A549 (cell line): Measurements from ENCODE around the gene MAFB. TPM values are rescaled to one million over a fixed set of nuclear protein-coding genes. Genes with fewer than 3 reads are reported as not detected.

ENCODE experiments used
- ATAC-seq, 2 experiments: fragments of 200-7000 bp in 1 of 2; fragments of >200 bp in 1 of 2; cut with Nextera tagmentation in 1 of 2; cut with Tn5 transposase in 1 of 2; 3 replicates each; pipeline versions ENCODE4 v1.8.0 to v1.9.1; 2018 to 2020; ENCODE audit warnings: mild to moderate bottlenecking in 1 of 2, moderate library complexity in 1 of 2
- CTCF ChIA-PET: fragments of 300-600 bp; sonication (Branson Sonifier 250); formaldehyde crosslinking; extraction: SDS; loops from one replicate; lab custom pipeline; 2021; ENCODE audit warnings: antibody characterized with exemption, inconsistent platforms; lab: Yijun Ruan, JAX
- POLR2A ChIA-PET: fragments of 350-600 bp; formaldehyde crosslinking; extraction: SDS; loops from one replicate; lab custom pipeline; 2021; ENCODE audit warnings: antibody characterized with exemption, inconsistent platforms; lab: Yijun Ruan, JAX
- DNase-seq, 2 experiments: peaks; one replicate each; pipeline versions ENCODE4 v3.0.0 to v3.0.0-alpha.2; 2011 to 2016; ENCODE audit warnings: low read depth in 1 of 2, low spot score in 1 of 2
- FAIRE-seq: peaks from 2 replicates; lab custom pipeline; 2011; peaks lifted over from hg19 to GRCh38; lab: Jason Lieb, UNC
- H3K27ac ChIP-seq, 2 experiments: fragments of >200 bp; sonication (Bioruptor Twin); formaldehyde crosslinking; 3 replicates each; pipeline ENCODE4 v1.5.1; 2016 to 2017
- H3K4me1 ChIP-seq: fragments of >200 bp; sonication (Bioruptor Twin); formaldehyde crosslinking; 3 replicates; pipeline ENCODE4 v1.6.1; 2016
- H3K4me2 ChIP-seq: fragments of >200 bp; sonication (Bioruptor Twin); formaldehyde crosslinking; 3 replicates; pipeline ENCODE4 v1.6.1; 2016
- H3K4me3 ChIP-seq: fragments of >200 bp; sonication (Bioruptor Twin); formaldehyde crosslinking; 3 replicates; pipeline ENCODE4 v1.5.1; 2016
- H3K9me3 ChIP-seq: fragments of >200 bp; sonication (Bioruptor Twin); formaldehyde crosslinking; 3 replicates; pipeline ENCODE4 v1.6.1; 2016
- BCL3 ChIP-seq: fragments of >200 bp; sonication (Bioruptor Twin); formaldehyde crosslinking; IDR thresholded peaks from 3 replicates; pipeline ENCODE4 v1.6.1; 2016
- CHD4 ChIP-seq: fragments of 200-600 bp; sonication (generic); IDR thresholded peaks from 2 replicates; pipeline ENCODE4 v1.6.1; 2016; ENCODE audit warnings: antibody characterized with exemption, mild to moderate bottlenecking, borderline replicate concordance
- EHF ChIP-seq: fragments of 250-450 bp; sonication (Bioruptor Pico); IDR thresholded peaks from 2 replicates; pipeline ENCODE4 v1.5.0; 2020; ENCODE audit warnings: mild to moderate bottlenecking
- EP300 ChIP-seq, 2 experiments: fragments of >200 bp; sonication (Bioruptor Twin); formaldehyde crosslinking; IDR thresholded peaks; 2 replicates in 1 of 2; 3 replicates in 1 of 2; pipeline ENCODE4 v1.6.1; 2016 to 2017
- FOSB ChIP-seq: fragments of 250-450 bp; sonication (Bioruptor Pico); IDR thresholded peaks from 2 replicates; pipeline ENCODE4 v1.5.0; 2020; ENCODE audit warnings: mild to moderate bottlenecking, moderate library complexity
- FOSL2 ChIP-seq, 2 experiments: fragments of 450-650 bp in 1 of 2; fragments of >200 bp in 1 of 2; sonication (Bioruptor Twin) in 1 of 2; formaldehyde crosslinking; IDR thresholded peaks; 2 replicates each; pipeline versions ENCODE4 v1.5.0 to v1.6.1; 2016 to 2020; ENCODE audit warnings: mild to moderate bottlenecking in 1 of 2, moderate library complexity in 1 of 2
- GATA3 ChIP-seq: IDR thresholded peaks from 2 replicates; pipeline ENCODE4 v1.6.1; 2012; ENCODE audit warnings: borderline replicate concordance
- HEYL ChIP-seq: fragments of 250-450 bp; sonication (Bioruptor Pico); IDR thresholded peaks from 2 replicates; pipeline ENCODE4 v1.8.0; 2021; ENCODE audit warnings: mild to moderate bottlenecking, moderate library complexity
- HMGXB4 ChIP-seq: fragments of 250-450 bp; sonication (Bioruptor Pico); IDR thresholded peaks from 2 replicates; pipeline ENCODE4 v1.5.0; 2021; ENCODE audit warnings: mild to moderate bottlenecking, moderate library complexity, borderline replicate concordance
- HOXA7 ChIP-seq: fragments of 250-450 bp; sonication (Bioruptor Pico); IDR thresholded peaks from 2 replicates; pipeline ENCODE4 v1.5.0; 2020; ENCODE audit warnings: mild to moderate bottlenecking, moderate library complexity
- JUNB ChIP-seq: fragments of >200 bp; sonication (Bioruptor Twin); formaldehyde crosslinking; IDR thresholded peaks from 2 replicates; pipeline ENCODE4 v1.6.1; 2016
- KDM5A ChIP-seq: fragments of 200-600 bp; sonication (generic); IDR thresholded peaks from 2 replicates; pipeline ENCODE4 v1.6.1; 2016; ENCODE audit warnings: antibody characterized with exemption, mild to moderate bottlenecking
- MAFK ChIP-seq: fragments of 450-650 bp; IDR thresholded peaks from 2 replicates; pipeline ENCODE4 v1.6.1; 2014; ENCODE audit not compliant: partially characterized antibody
- MAZ ChIP-seq: fragments of 150-350 bp; IDR thresholded peaks from 2 replicates; pipeline ENCODE4 v1.6.1; 2014; ENCODE audit warnings: antibody characterized with exemption, low read depth, low read length, borderline replicate concordance
- MYC ChIP-seq: IDR thresholded peaks from 2 replicates; pipeline ENCODE4 v1.6.1; 2012; ENCODE audit warnings: mild to moderate bottlenecking, inconsistent platforms, low read length, improper control_type of control experiment, borderline replicate concordance
- PBX3 ChIP-seq: IDR thresholded peaks from 2 replicates; pipeline ENCODE4 v1.6.1; 2012
- PHF8 ChIP-seq: fragments of 200-600 bp; sonication (generic); IDR thresholded peaks from 2 replicates; pipeline ENCODE4 v1.6.1; 2016; ENCODE audit warnings: low read depth, mild to moderate bottlenecking, antibody characterized with exemption, moderate library complexity, borderline replicate concordance
- POLR2AphosphoS2 ChIP-seq: conservative IDR thresholded peaks from 2 replicates; pipeline ENCODE4 v1.6.1; 2012; ENCODE audit warnings: low read length, improper control_type of control experiment, inconsistent platforms
- RAD21 ChIP-seq, 2 experiments: fragments of >200 bp in 1 of 2; sonication (Bioruptor Twin) in 1 of 2; formaldehyde crosslinking in 1 of 2; IDR thresholded peaks in 1 of 2; conservative IDR thresholded peaks in 1 of 2; 2 replicates in 1 of 2; 3 replicates in 1 of 2; pipeline ENCODE4 v1.6.1; 2012 to 2018; ENCODE audit warnings: inconsistent platforms in 1 of 2
- RCOR1 ChIP-seq: fragments of 150-350 bp; IDR thresholded peaks from 2 replicates; pipeline ENCODE4 v1.6.1; 2014; ENCODE audit warnings: antibody characterized with exemption, low read length, low read depth
- SREBF2 ChIP-seq: fragments of 450-650 bp; IDR thresholded peaks from 2 replicates; pipeline ENCODE4 v1.6.1; 2014; ENCODE audit warnings: mild to moderate bottlenecking, moderate library complexity
- TFCP2L1 ChIP-seq: fragments of 250-450 bp; sonication (Bioruptor Pico); IDR thresholded peaks from 2 replicates; pipeline ENCODE4 v1.5.0; 2021; ENCODE audit warnings: mild to moderate bottlenecking
- ZFP36 ChIP-seq: fragments of 450-650 bp; IDR thresholded peaks from 2 replicates; pipeline ENCODE4 v1.6.1; 2014; ENCODE audit warnings: borderline replicate concordance; ENCODE audit not compliant: partially characterized antibody
- WGBS: methylation state at CpG from one replicate; pipeline ENCODE4 v1.1.6; 2017; ENCODE audit errors: missing lambda C conversion rate; 5-methylcytosine and 5-hydroxymethylcytosine counted together
- polyA plus RNA-seq, 4 experiments: library from polyadenylated mRNA; depleted of rRNA in 3 of 4; stranded (reverse); fragments of >200 nt; fragmentation: RNase III in 1 of 4; extraction: RNeasy Plus Mini Kit Qiagen cat#74134 plus additional on column Dnase treatment in 1 of 4; gene quantifications; 2 replicates in 3 of 4; 3 replicates in 1 of 4; pipeline ENCODE4 v1.2.3, GENCODE V29; 2011 to 2017
- TF ChIP-seq, protein P1 (sequence below): fragments of 150-350 bp; IDR thresholded peaks from 2 replicates; pipeline ENCODE4 v1.6.1; 2014; ENCODE audit warnings: low read depth, mild to moderate bottlenecking, low read length

Gene MAFB
- polyA plus RNA-seq, 2 of the 4 experiments (the other 2 are of a cell fraction), result 0.04 TPM; not detected in 1

GRCh38 chr20:40673442-40673841 is 15.6 kb downstream of the MAFB start:
- Histone ChIP-seq H3K27ac (no peak overlapping the region), H3K4me3 (no peak overlapping the region), H3K4me1 (peaks cover 13% of the 10 kb centered on the region; the same call in 2 of the 3 replicates), H3K9me3 (no peaks in the 10 kb centered on the region), H3K4me2 (no peak overlapping the region)
- no peak for ATAC-seq
- FAIRE-seq, result no peak
- POLR2A ChIA-PET, result no interaction called here
- CTCF ChIA-PET, result interaction anchor here (0.6 to 1.4 kb wide), 4 partner anchors 11 to 17 kb away, joined by 3 to 4 read pairs (median 3); partner anchors contain the start of gene MAFB
- no peak for DNase-seq
- no peak for TF ChIP-seq RAD21 (conservative IDR thresholded peaks at IDR 0.05 in 1 of 2, IDR thresholded peaks at IDR 0.05 in 1 of 2)
- no peak for TF ChIP-seq PBX3
- no peak for TF ChIP-seq HOXA7 (CRISPR knock-in tag)
- TF ChIP-seq HEYL (CRISPR knock-in tag), result no peak
- TF ChIP-seq ZFP36, result no peak
- no peak for TF ChIP-seq FOSB (CRISPR knock-in tag)
- TF ChIP-seq SREBF2, result no peak
- TF ChIP-seq JUNB, result no peak
- no peak for TF ChIP-seq RCOR1
- no peak for TF ChIP-seq TFCP2L1
- no peak for TF ChIP-seq POLR2AphosphoS2
- TF ChIP-seq, all 56 proteins: peak for 0

DNA sequence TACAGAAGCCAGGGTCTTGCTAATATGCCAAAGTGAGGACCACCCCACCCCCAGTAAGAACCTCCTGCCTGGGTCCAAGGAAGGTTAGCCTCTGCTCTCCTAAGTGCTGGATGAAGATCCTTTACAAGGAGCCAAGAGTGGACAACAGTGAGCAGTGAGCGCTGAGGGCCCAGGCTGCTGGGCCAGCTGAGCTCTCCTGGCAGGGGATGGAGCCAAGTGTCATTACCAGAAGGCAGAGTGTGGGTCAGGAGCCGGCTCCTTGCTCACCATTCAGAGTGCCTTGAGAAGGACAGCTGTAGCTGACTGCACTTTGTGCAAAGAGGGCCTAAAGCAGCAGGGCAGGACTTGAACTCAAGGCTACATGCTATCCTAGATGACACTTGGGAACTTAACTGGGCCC is 16.9 kb downstream of the MAFB start:
- no peak for DNase-seq
- no peak for TF ChIP-seq HMGXB4 (CRISPR knock-in tag)
- TF ChIP-seq RCOR1, result no peak
- TF ChIP-seq MYC, result no peak
- TF ChIP-seq GATA3, result no peak
- no peak overlapping the region for H3K4me3 ChIP-seq
- POLR2A ChIA-PET, result no interaction called here
- ATAC-seq, result no peak
- CTCF ChIA-PET, result interaction anchor here (1.1 to 1.2 kb wide), 2 partner anchors 18 to 20 kb away, joined by 3 read pairs; no protein-coding TSS in a partner anchor
- 38% methylated on average over 2 of the region's 2 CpGs for WGBS
- peaks cover 19% of the 10 kb centered on the region; the same call in 2 of the 3 replicates for H3K4me1 ChIP-seq
- no peak overlapping the region for H3K27ac ChIP-seq
- no peak overlapping the region for H3K4me2 ChIP-seq
- H3K9me3 ChIP-seq, result no peaks in the 10 kb centered on the region
- no peak for FAIRE-seq

GRCh38 chr20:40670253-40670652 is 18.8 kb downstream of the MAFB start:
- Histone ChIP-seq H3K4me3 (no peak overlapping the region), H3K27ac (no peak overlapping the region), H3K9me3 (no peaks in the 10 kb centered on the region), H3K4me2 (no peak overlapping the region), H3K4me1 (peaks cover 19% of the 10 kb centered on the region; the same call in 2 of the 3 replicates)
- FAIRE-seq (no peak), ATAC-seq (no peak), DNase-seq (no peak)
- 86% methylated on average over 2 of the region's 2 CpGs for WGBS
- ChIA-PET CTCF (interaction anchor here (1.9 kb wide), 1 partner anchor 20 kb away, joined by 7 read pairs; the partner anchor contains the start of gene MAFB), POLR2A (no interaction called here)
- TF ChIP-seq BCL3 (no peak), MAFK (no peak), FOSL2 (IDR thresholded peaks at IDR 0.05) (no peak), FOSL2 (CRISPR knock-in tag; IDR thresholded peaks at IDR 0.05) (no peak), CHD4 (no peak), SREBF2 (no peak), TFCP2L1 (no peak), PHF8 (no peak), RCOR1 (no peak), KDM5A (no peak), EHF (no peak), EP300 (IDR thresholded peaks at IDR 0.05) (no peak), MAZ (no peak)
- TF ChIP-seq, protein P1, sequence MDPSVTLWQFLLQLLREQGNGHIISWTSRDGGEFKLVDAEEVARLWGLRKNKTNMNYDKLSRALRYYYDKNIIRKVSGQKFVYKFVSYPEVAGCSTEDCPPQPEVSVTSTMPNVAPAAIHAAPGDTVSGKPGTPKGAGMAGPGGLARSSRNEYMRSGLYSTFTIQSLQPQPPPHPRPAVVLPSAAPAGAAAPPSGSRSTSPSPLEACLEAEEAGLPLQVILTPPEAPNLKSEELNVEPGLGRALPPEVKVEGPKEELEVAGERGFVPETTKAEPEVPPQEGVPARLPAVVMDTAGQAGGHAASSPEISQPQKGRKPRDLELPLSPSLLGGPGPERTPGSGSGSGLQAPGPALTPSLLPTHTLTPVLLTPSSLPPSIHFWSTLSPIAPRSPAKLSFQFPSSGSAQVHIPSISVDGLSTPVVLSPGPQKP, result no peak
